HCT116 (cell line): Measurements from ENCODE around the gene ARMH3.

Source experiments
- POLR2A ChIP-seq: IDR thresholded peaks from 2 replicates; pipeline ENCODE4 v1.7.0; 2011; ENCODE audit warnings: borderline replicate concordance; ENCODE audit not compliant: insufficient read depth, insufficient read length; ENCODE audit errors: extremely low read depth
- SRF ChIP-seq: IDR thresholded peaks from 2 replicates; pipeline ENCODE4 v1.6.1; 2012; ENCODE audit warnings: low read depth
- TF ChIP-seq, protein P1 (sequence below), 3 experiments: fragments of 200-600 bp in 1 of 3; sonication (generic) in 1 of 3; IDR thresholded peaks in 2 of 3; conservative IDR thresholded peaks in 1 of 3; 2 replicates each; pipeline ENCODE4 v1.5.1; 2012 to 2017; ENCODE audit warnings: low read depth in 2 of 3, low read length in 2 of 3, antibody characterized with exemption in 1 of 3, borderline replicate concordance in 1 of 3, control low read depth in 1 of 3, mild to moderate bottlenecking in 1 of 3, mixed read lengths in 1 of 3, mixed run types in 1 of 3, moderate library complexity in 1 of 3; ENCODE audit not compliant: insufficient read depth in 1 of 3

DNA sequence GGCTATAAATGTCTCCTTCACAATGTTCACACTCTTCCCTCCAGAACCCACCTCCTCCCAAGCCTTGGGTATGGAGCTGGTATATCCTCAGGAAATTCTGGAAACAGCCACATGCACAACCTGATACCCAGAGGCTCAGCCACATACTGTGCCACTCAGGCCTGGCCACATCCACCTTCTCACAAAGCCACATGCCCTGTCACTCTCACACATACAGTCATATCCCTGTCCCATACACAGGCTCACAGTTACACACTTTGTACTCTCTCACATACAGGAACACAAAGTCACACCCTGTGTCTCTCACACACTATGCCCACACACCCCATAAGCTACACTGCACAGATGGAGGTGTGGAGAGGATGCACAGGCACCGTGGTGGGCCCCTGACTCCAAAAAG is 222.5 kb downstream of the ARMH3 start:
- TF ChIP-seq SRF: no peak
- TF ChIP-seq, protein P1, sequence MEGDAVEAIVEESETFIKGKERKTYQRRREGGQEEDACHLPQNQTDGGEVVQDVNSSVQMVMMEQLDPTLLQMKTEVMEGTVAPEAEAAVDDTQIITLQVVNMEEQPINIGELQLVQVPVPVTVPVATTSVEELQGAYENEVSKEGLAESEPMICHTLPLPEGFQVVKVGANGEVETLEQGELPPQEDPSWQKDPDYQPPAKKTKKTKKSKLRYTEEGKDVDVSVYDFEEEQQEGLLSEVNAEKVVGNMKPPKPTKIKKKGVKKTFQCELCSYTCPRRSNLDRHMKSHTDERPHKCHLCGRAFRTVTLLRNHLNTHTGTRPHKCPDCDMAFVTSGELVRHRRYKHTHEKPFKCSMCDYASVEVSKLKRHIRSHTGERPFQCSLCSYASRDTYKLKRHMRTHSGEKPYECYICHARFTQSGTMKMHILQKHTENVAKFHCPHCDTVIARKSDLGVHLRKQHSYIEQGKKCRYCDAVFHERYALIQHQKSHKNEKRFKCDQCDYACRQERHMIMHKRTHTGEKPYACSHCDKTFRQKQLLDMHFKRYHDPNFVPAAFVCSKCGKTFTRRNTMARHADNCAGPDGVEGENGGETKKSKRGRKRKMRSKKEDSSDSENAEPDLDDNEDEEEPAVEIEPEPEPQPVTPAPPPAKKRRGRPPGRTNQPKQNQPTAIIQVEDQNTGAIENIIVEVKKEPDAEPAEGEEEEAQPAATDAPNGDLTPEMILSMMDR (IDR thresholded peaks at IDR 0.05 in 2 of 3, conservative IDR thresholded peaks at IDR 0.05 in 1 of 3; ENCODE audit: borderline replicate concordance in 1 of 3, insufficient read depth in 1 of 3, low read depth in 2 of 3, low read length in 2 of 3): no peak
- no peak for TF ChIP-seq POLR2A
